Measurements from ENCODE around the gene TBX20. TPM values are rescaled to one million over a fixed set of nuclear protein-coding genes. Genes with fewer than 3 reads are reported as not detected.

TBX20 gene
- total RNA-seq, 2 experiments from 2014 or later: 0.09 TPM; not detected in 1

GRCh38 chr7:35254496-35255442 lies 869 bp upstream of the TBX20 start:
- ChIA-PET CTCF (no interaction called here), POLR2A (no interaction called here)
- peak overlapping the region; percentile 17 for H3K4me3 Mint-ChIP-seq
- intact Hi-C loops (cut with DNase I, micrococcal nuclease): loop anchor here in 1 of 2 experiments (5.0 to 10.0 kb wide), 2 partner anchors 67 to 1350 kb away; partner anchors contain the start of gene BMPER
- H3K27me3 Mint-ChIP-seq: peaks cover 85% of the 10 kb centered on the region
- H3K4me1 Mint-ChIP-seq: peaks cover 18% of the 10 kb centered on the region
- peaks cover 3% of the 10 kb centered on the region for H3K9me3 Mint-ChIP-seq (ENCODE audit: low read depth)
- peaks cover 3% of the 10 kb centered on the region for H3K36me3 Mint-ChIP-seq (ENCODE audit: low read depth)
- peak; percentile 12 for ATAC-seq
- no peak overlapping the region for H3K27ac Mint-ChIP-seq
- no peak for DNase-seq

DNA sequence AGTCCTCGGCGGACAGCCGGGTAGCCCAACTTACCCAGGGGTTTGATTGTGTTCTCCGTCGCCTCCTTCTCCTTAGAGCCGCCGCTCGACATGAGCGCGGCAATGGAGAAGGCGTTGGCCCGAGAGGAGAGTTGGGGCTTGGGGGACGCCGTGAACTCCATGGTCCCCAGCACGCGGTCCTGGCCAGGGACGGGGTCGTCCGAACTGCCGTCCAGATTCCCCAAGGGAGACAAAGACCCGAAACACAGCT lies 515 bp downstream of the TBX20 start:
- intact Hi-C loops (cut with DNase I, micrococcal nuclease): loop anchor here in 1 of 2 experiments (5.0 to 10.0 kb wide), 2 partner anchors 66 to 1349 kb away; partner anchors contain the start of gene BMPER
- Mint-ChIP-seq H3K27me3 (peaks cover 84% of the 10 kb centered on the region), H3K27ac (no peak overlapping the region), H3K4me1 (peaks cover 12% of the 10 kb centered on the region), H3K9me3 (ENCODE audit: low read depth) (peaks cover 3% of the 10 kb centered on the region), H3K36me3 (ENCODE audit: low read depth) (peaks cover under 1% of the 10 kb centered on the region), H3K4me3 (peak overlapping the region; percentile 51)
- CTCF ChIA-PET: no interaction called here
- ATAC-seq (no peak), DNase-seq (no peak)
- POLR2A ChIA-PET: no interaction called here

DNA sequence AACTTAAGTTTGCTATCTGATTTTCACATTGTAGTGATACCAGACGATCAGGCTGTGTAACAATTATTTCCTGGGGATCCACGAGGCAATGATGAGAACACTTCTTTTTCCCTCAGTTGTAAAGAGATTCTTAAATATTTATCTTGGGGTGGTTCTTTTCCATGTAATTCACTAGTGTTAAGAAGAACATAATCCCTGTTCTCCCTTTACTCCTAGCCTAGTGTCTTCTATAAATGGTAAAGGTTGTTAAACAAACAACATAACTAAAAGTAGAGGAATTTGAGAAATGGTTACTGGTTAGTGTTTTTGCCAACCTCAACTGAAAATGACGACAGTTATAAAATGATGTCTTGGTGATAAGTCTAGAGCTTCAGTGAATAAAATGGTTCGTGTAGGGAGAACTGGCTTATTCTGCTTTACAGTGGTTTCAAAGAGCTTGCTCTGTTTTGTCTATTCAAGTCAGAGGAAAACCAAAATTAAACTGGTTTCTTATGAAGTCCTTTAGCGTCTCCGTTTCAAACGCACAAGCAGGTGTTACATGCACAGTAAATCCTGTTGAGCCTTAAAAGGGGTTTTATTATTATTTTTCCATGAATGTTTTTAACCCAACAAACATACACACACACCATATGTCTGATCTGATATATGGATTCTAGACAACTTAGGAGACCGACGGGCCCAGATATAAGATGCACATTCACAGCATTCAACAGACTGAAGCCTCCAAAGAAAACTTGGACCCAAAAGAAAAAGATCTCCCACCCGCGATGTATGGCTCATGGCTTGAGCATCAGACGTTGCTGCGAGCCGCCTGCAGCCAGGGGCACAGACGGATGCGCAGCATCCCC lies 1.1 kb downstream of the TBX20 start:
- DNase-seq (no peak), ATAC-seq (no peak)
- peaks cover 3% of the 10 kb centered on the region for H3K9me3 Mint-ChIP-seq (ENCODE audit: low read depth)
- H3K36me3 Mint-ChIP-seq (ENCODE audit: low read depth): no peaks in the 10 kb centered on the region
- POLR2A ChIA-PET: no interaction called here
- H3K27ac Mint-ChIP-seq: no peak overlapping the region
- H3K4me3 Mint-ChIP-seq: peak overlapping the region; percentile 51
- peaks cover 84% of the 10 kb centered on the region for H3K27me3 Mint-ChIP-seq
- intact Hi-C loops (cut with DNase I, micrococcal nuclease): loop anchor here in 1 of 2 experiments (5.0 to 10.0 kb wide), 2 partner anchors 66 to 1348 kb away; partner anchors contain the start of gene BMPER
- peaks cover 11% of the 10 kb centered on the region for H3K4me1 Mint-ChIP-seq
- CTCF ChIA-PET: interaction anchor here (0.6 kb wide), 1 partner anchor 1048 kb away, joined by 4 read pairs; no protein-coding TSS in a partner anchor

GRCh38 chr7:35251606-35252310 lies 2.1 kb downstream of the TBX20 start:
- ATAC-seq: no peak
- H3K9me3 Mint-ChIP-seq (ENCODE audit: low read depth): peaks cover 3% of the 10 kb centered on the region
- ChIA-PET CTCF (no interaction called here), POLR2A (no interaction called here)
- H3K36me3 Mint-ChIP-seq (ENCODE audit: low read depth): no peaks in the 10 kb centered on the region
- H3K4me1 Mint-ChIP-seq: peaks cover 11% of the 10 kb centered on the region
- H3K27ac Mint-ChIP-seq: no peak overlapping the region
- no peak overlapping the region for H3K4me3 Mint-ChIP-seq
- no peak for DNase-seq
- H3K27me3 Mint-ChIP-seq: peaks cover 80% of the 10 kb centered on the region
- intact Hi-C loops (cut with DNase I, micrococcal nuclease): loop anchor here in 1 of 2 experiments (5.0 to 10.0 kb wide), 2 partner anchors 64 to 1347 kb away; partner anchors contain the start of gene BMPER

DNA sequence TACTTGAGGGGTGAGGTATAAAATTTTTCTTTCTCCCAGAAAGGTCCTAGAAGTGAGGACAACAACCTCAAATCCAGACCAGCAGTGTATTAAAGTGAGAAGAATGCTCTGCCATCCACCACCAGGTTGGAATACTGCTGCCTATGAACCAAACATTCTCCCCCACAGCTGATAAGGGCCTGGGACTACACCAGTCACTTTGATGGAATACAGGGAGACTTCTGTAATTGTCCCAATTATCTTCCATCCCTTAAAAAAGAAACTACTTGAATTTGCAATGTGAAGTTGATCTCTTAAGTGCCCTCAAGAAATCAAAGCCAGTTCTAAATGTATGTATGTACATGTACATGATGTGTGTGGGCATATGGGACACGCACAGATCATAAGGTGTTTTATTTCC lies 3.0 kb downstream of the TBX20 start:
- intact Hi-C loops (cut with DNase I, micrococcal nuclease): loop anchor here in 1 of 2 experiments (5.0 to 10.0 kb wide), 2 partner anchors 64 to 1346 kb away; partner anchors contain the start of gene BMPER
- Mint-ChIP-seq H3K4me3 (no peak overlapping the region), H3K9me3 (ENCODE audit: low read depth) (peaks cover 3% of the 10 kb centered on the region), H3K27ac (no peak overlapping the region), H3K27me3 (peaks cover 72% of the 10 kb centered on the region), H3K4me1 (peaks cover 11% of the 10 kb centered on the region), H3K36me3 (ENCODE audit: low read depth) (no peaks in the 10 kb centered on the region)
- DNase-seq: no peak
- ATAC-seq: no peak
- ChIA-PET CTCF (interaction anchor here (0.7 kb wide), 1 partner anchor 14 kb away, joined by 3 read pairs; no protein-coding TSS in a partner anchor), POLR2A (interaction anchor here (1.2 kb wide), 1 partner anchor 21 kb away, joined by 3 read pairs; no protein-coding TSS in a partner anchor)

- Mint-ChIP-seq H3K27ac (no peak overlapping the region), H3K9me3 (ENCODE audit: low read depth) (peaks cover 3% of the 10 kb centered on the region), H3K27me3 (peaks cover 68% of the 10 kb centered on the region), H3K4me3 (no peak overlapping the region), H3K36me3 (ENCODE audit: low read depth) (no peaks in the 10 kb centered on the region), H3K4me1 (peaks cover 11% of the 10 kb centered on the region)
- POLR2A ChIA-PET: interaction anchor here (1.2 kb wide), 1 partner anchor 21 kb away, joined by 3 read pairs; no protein-coding TSS in a partner anchor
- ATAC-seq (no peak), DNase-seq (no peak)
- CTCF ChIA-PET: interaction anchor here (0.7 kb wide), 1 partner anchor 15 kb away, joined by 3 read pairs; no protein-coding TSS in a partner anchor
- intact Hi-C loops (cut with DNase I, micrococcal nuclease): loop anchor here in 1 of 2 experiments (5.0 to 10.0 kb wide), 2 partner anchors 63 to 1346 kb away; partner anchors contain the start of gene BMPER
Observed at GRCh38 chr7:35250452-35250851, 3.4 kb downstream of the TBX20 start.

- no peak for DNase-seq
- intact Hi-C loops (cut with DNase I, micrococcal nuclease): no loop called here
- Mint-ChIP-seq H3K27me3 (peaks cover 64% of the 10 kb centered on the region), H3K9me3 (ENCODE audit: low read depth) (no peaks in the 10 kb centered on the region), H3K27ac (no peak overlapping the region), H3K4me3 (no peak overlapping the region), H3K36me3 (ENCODE audit: low read depth) (no peaks in the 10 kb centered on the region), H3K4me1 (peaks cover 11% of the 10 kb centered on the region)
- POLR2A ChIA-PET: interaction anchor here (1.0 kb wide), 1 partner anchor 10 kb away, joined by 3 read pairs; no protein-coding TSS in a partner anchor
- ATAC-seq: no peak
- CTCF ChIA-PET: no interaction called here
Observed at GRCh38 chr7:35249537-35249907, 4.4 kb downstream of the TBX20 start.

- Mint-ChIP-seq H3K27me3 (peaks cover 63% of the 10 kb centered on the region), H3K4me3 (no peak overlapping the region), H3K4me1 (peaks cover 11% of the 10 kb centered on the region), H3K36me3 (ENCODE audit: low read depth) (no peaks in the 10 kb centered on the region), H3K9me3 (ENCODE audit: low read depth) (no peaks in the 10 kb centered on the region), H3K27ac (no peak overlapping the region)
- POLR2A ChIA-PET: interaction anchor here (1.0 kb wide), 1 partner anchor 10 kb away, joined by 3 read pairs; no protein-coding TSS in a partner anchor
- no peak for DNase-seq
- intact Hi-C loops (cut with DNase I, micrococcal nuclease): no loop called here
- CTCF ChIA-PET: no interaction called here
- no peak for ATAC-seq
Observed at GRCh38 chr7:35248576-35249536, 5.0 kb downstream of the TBX20 start.

DNA sequence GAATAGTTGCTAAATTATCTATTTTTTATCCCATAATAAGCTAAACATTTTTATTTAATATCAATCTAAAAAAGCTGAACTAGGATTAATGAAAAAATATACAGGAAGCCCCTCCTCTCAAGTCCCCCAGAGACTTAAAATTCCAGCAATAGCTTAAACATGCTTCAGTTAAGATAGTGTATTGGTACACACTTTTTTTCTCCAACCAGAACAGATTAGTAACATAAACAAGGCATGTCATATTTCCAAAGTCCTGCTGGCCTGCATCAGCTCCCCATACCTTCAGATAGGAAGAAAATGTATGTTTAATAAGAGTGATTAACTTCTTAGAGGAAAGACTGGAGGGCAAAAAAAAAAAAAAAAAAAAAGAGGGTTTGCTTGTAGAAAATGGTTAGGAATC lies 7.1 kb downstream of the TBX20 start:
- H3K27ac Mint-ChIP-seq: no peak overlapping the region
- DNase-seq (no peak), ATAC-seq (no peak)
- intact Hi-C loops (cut with DNase I, micrococcal nuclease): no loop called here
- no peaks in the 10 kb centered on the region for H3K9me3 Mint-ChIP-seq (ENCODE audit: low read depth)
- peaks cover 2% of the 10 kb centered on the region for H3K4me1 Mint-ChIP-seq
- H3K4me3 Mint-ChIP-seq: no peak overlapping the region
- POLR2A ChIA-PET: no interaction called here
- H3K27me3 Mint-ChIP-seq: peaks cover 44% of the 10 kb centered on the region
- H3K36me3 Mint-ChIP-seq (ENCODE audit: low read depth): no peaks in the 10 kb centered on the region
- CTCF ChIA-PET: no interaction called here

GRCh38 chr7:35241884-35242283 lies 12.0 kb downstream of the TBX20 start:
- Mint-ChIP-seq H3K27ac (no peak overlapping the region), H3K4me3 (no peak overlapping the region), H3K36me3 (ENCODE audit: low read depth) (no peaks in the 10 kb centered on the region), H3K27me3 (peaks cover 26% of the 10 kb centered on the region), H3K4me1 (no peaks in the 10 kb centered on the region), H3K9me3 (ENCODE audit: low read depth) (no peaks in the 10 kb centered on the region)
- ChIA-PET CTCF (no interaction called here), POLR2A (no interaction called here)
- DNase-seq (no peak), ATAC-seq (no peak)
- intact Hi-C loops (cut with DNase I, micrococcal nuclease): no loop called here
